OCI-LY3 (cell line): Measurements from ENCODE around the gene ELF3.

Experiments
- CTCF ChIP-seq: fragments of 200-600, 300-600 bp; sonication (generic); IDR thresholded peaks from 2 replicates; pipeline ENCODE4 v1.5.1; 2014; ENCODE audit warnings: antibody characterized with exemption, low read length, low read depth
- EZH2phosphoT487 ChIP-seq: fragments of 200-600 bp; shearing (Covaris generic); IDR thresholded peaks from 2 replicates; pipeline ENCODE4 v1.6.1; 2018; ENCODE audit warnings: antibody characterized with exemption, mixed run types, low read depth

- no peak for TF ChIP-seq CTCF
- TF ChIP-seq EZH2phosphoT487: no peak
These were observed 3.2 kb downstream of the ELF3 start for GRCh38 chr1:202013603-202014002.
